ENCODE measurements around the gene DGKD.

DGKD gene

DNA sequence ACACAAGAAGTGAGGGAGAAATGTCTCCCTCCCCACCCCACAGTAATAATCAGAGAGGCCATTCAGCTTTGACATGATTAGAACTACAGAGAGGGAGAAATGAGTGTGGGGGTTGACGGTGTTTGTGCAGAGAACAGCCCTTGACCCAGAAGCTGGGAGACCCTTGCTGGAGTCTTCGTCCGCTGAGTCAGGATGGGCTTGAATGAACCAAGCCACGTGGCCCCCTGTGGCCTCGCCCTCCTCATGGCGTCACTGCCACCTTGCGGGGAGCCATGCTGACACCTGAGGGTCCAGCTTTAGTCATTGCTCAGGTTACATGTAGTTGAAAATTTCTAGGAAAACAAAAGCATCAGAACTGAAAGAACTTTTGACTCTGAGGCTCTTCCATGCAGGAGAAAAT, 101.2 kb downstream of the DGKD start:
- DNase-seq (ENCODE audit: extremely low read depth in 1 of 2, low read depth in 1 of 2) = no peak

DNA sequence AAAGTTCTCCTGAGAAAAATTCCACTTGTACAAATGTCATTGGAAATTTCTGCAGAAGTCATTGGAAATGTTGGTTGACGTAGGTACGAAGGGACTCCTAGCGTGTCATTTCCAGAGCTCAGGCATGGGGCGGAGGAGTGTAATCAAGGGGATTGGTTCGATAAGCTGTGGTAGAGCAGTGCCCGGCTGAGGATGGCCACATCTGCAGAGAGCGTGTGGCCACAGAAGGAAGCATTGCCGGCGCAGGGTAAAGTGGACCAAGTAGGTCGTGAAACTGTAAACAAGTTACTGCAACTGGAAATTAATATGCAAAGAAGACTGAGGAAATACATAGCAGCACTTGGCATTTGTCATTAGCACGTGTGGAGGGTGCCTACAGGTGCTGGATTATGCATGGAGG, 101.8 kb downstream of the DGKD start:
- DNase-seq (ENCODE audit: extremely low read depth in 1 of 2, low read depth in 1 of 2) = no peak

- no peak for DNase-seq (ENCODE audit: extremely low read depth in 1 of 2, low read depth in 1 of 2)
Observed at GRCh38 chr2:233456934-233457333, 102.6 kb downstream of the DGKD start.

GRCh38 chr2:233457356-233457755, 103.1 kb downstream of the DGKD start:
- DNase-seq (ENCODE audit: extremely low read depth in 1 of 2, low read depth in 1 of 2) = no peak

- DNase-seq (ENCODE audit: extremely low read depth in 1 of 2, low read depth in 1 of 2) = no peak
Observed at GRCh38 chr2:233458031-233458610, 103.8 kb downstream of the DGKD start.

DNA sequence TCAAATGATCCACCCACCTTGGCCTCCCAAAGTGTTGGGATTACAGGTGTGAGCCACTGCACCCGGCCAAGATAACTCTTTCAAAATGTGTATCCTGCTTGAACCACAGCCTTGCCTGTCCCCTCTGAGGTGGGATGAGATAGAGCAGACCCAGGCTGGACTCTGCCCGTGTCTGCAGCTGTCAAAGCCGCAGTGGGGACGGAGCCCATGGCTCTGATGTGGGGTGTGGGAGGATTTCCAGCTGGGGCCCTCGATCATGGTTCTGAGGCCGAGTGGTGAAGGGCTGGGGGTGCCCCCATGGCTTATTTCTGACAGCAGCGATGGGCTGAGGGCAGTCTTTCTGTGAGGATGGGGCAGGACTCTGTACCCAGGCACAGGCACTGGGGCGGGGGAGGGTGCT, 104.5 kb downstream of the DGKD start:
- no peak for DNase-seq (ENCODE audit: extremely low read depth in 1 of 2, low read depth in 1 of 2)

GRCh38 chr2:233459426-233459825, 105.1 kb downstream of the DGKD start:
- DNase-seq (ENCODE audit: extremely low read depth in 1 of 2, low read depth in 1 of 2) = no peak

DNA sequence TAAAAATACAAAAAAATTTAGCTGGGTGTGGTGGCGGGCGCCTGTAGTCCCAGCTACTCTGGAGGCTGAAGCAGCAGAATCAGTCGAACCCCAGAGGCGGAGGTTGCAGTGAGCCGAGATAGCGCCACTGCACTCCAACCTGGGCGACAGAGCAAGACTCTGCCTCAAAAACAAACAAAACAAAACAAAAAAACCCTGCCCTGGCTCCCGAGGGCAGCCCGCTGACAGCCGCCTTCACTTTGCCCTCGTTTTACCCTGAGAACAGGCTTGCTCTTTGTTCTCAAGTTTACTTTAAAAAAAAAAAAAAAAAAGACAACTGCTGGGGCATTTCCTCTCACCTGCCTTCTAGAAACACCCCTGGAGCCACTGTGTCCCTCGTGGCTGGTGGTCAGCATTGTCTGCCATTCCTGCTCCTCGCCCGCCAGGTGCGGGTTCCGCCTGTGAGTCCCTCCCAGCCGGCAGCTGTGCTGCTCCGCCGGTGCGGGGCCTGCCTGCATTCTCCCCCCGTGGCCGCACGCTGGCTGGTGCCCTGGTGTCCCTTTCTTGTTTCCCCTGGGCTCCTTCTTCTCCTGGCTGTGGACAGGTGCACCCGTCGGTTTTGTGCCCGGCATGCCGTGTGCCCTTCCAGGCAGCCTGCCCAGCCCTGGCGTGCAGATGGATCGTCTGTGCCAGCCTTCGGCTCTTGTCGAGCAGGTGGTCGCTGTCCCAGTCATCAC, 106.6 kb downstream of the DGKD start:
- no peak for DNase-seq (ENCODE audit: extremely low read depth in 1 of 2, low read depth in 1 of 2)

GRCh38 chr2:233461481-233461891, 107.2 kb downstream of the DGKD start:
- DNase-seq (ENCODE audit: extremely low read depth in 1 of 2, low read depth in 1 of 2) = no peak

DNA sequence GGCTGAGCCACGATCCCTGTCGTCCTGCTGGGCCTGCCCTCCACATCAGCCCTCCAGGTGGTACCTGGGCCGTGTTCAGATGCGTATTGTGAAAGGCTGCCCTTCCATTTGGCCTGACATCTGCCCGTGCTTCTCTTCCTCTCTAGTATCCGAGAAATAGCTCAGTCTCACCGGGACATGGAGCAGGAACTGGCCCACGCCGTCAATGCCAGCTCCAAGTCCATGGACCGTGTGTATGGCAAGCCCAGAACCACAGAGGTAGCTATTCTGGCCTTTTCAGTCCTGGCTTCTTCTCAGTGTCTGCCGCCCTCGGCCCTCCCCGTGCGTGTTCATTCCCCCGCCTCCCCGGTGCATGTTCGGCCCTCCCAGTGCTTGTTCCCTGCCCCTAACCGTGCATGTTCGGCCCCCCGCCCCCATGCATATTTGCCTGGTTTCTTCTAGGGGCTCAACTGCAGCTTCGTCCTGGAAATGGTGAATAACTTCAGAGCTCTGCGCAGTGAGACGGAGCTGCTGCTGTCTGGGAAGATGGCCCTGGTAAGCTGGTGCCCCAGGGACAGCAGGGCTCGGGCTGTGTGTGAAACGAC, 108.0 kb downstream of the DGKD start:
- DNase-seq (ENCODE audit: extremely low read depth in 1 of 2, low read depth in 1 of 2) = no peak

GRCh38 chr2:233462826-233463470, 108.7 kb downstream of the DGKD start:
- DNase-seq (ENCODE audit: extremely low read depth in 1 of 2, low read depth in 1 of 2) = no peak

- DNase-seq (ENCODE audit: extremely low read depth in 1 of 2, low read depth in 1 of 2) = no peak
Observed at GRCh38 chr2:233463586-233463985, 109.3 kb downstream of the DGKD start.

- no peak for DNase-seq (ENCODE audit: extremely low read depth in 1 of 2, low read depth in 1 of 2)
Observed at GRCh38 chr2:233464056-233464455, 109.8 kb downstream of the DGKD start.

- DNase-seq (ENCODE audit: extremely low read depth in 1 of 2, low read depth in 1 of 2) = no peak
Observed at GRCh38 chr2:233464531-233465240, 110.4 kb downstream of the DGKD start.

DNA sequence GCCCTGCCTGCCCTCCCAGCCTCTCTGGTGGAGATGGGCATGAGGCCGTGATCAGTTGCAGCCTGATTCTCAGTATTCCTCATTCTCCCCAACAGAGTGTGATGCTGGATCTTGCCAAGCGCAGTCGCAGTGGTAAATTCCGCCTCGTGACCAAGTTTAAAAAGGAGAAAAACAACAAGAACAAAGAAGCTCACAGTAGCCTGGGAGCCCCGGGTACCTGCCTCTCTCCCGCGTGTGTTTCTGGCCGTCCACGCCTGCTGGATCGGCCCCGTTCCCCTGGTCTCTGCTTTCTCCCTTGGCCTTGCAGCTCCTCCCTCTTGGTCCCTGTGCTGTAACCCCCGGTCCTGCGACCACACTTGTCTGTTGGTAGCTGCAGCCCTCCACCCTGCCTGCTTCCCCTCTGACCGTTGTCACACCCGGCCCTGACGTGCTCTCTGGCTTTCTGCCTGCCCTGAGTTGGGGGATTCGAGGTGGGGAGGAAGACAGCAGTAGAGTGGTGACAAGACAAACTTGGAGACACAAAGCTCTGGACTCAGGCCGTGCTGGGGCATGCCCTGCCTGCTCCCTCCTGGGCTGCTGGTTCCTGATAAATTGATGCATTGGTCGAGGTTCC, 112.8 kb downstream of the DGKD start:
- no peak for DNase-seq (ENCODE audit: extremely low read depth in 1 of 2, low read depth in 1 of 2)

- DNase-seq (ENCODE audit: extremely low read depth in 1 of 2, low read depth in 1 of 2) = no peak
Observed at GRCh38 chr2:233468047-233468740, 113.9 kb downstream of the DGKD start.

- DNase-seq (ENCODE audit: extremely low read depth in 1 of 2, low read depth in 1 of 2) = no peak
Observed at GRCh38 chr2:233468741-233469110, 114.4 kb downstream of the DGKD start.

DNA sequence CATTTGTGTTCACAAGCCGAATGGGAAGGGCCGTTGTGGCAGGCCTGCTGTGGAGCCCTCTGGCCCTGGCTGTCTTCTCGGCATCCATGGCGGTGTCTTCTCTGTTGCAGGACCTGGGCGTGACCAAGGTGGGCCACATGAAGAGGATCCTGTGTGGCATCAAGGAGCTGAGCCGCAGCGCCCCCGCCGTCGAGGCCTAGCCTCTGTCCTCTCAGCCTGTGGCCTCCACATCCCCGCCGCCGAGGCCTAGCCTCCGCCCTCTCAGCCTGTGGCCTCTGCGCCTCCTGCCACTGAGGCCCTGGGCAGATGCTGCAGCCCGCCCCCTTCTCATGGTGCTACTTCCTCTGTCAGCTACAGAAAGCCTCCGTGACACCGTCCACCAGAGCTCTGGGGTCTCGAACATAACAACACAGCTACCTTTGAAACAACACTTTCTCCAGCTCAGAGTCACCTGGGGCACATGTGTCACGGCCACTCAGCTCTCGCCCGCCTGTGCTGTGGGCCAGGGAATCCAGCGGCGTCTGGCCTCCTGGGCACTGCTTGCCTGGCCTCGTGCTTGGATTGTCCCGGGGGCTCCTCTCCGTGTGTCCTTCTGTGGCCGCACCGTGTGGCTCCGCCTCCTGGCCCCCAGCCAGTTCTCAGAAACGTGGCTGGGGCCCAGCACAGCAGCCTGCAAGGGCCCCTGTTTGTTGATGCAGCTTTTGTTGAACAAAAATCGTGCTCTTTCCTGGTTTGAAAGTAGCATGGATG, 115.1 kb downstream of the DGKD start:
- no peak for DNase-seq (ENCODE audit: extremely low read depth in 1 of 2, low read depth in 1 of 2)

- DNase-seq (ENCODE audit: extremely low read depth in 1 of 2, low read depth in 1 of 2) = no peak
Observed at GRCh38 chr2:233470011-233470687, 115.9 kb downstream of the DGKD start.
